ENCODE results near the gene PYY.

PYY gene

GRCh38 chr17:43953746-43954145 is at the start of gene PYY:
Gene PYY (minus strand): TSS chr17:43953940. CDS start chr17:43953483, 457 bp downstream.
- TF ChIP-seq CTCF (IDR thresholded peaks at IDR 0.05; ENCODE audit: control insufficient read depth, extremely low read depth, insufficient read depth) = no peak
- H3K4me3 ChIP-seq (ENCODE audit: low read depth, low read length) = no peak within 1 kb of the TSS
- DNase-seq (ENCODE audit: low read depth) = no peak

- DNase-seq (ENCODE audit: low read depth) = no peak
- no peak for TF ChIP-seq CTCF (IDR thresholded peaks at IDR 0.05; ENCODE audit: control insufficient read depth, extremely low read depth, insufficient read depth)
- no peak overlapping the region for H3K4me3 ChIP-seq (ENCODE audit: low read depth, low read length)
These were observed 48.6 kb upstream of the PYY start for GRCh38 chr17:44002141-44002848.

GRCh38 chr17:44001461-44001920 is 47.8 kb upstream of the PYY start:
- TF ChIP-seq CTCF (IDR thresholded peaks at IDR 0.05; ENCODE audit: control insufficient read depth, extremely low read depth, insufficient read depth) = no peak
- H3K4me3 ChIP-seq (ENCODE audit: low read depth, low read length) = no peak overlapping the region
- DNase-seq (ENCODE audit: low read depth) = no peak

- DNase-seq (ENCODE audit: low read depth) = no peak
- H3K4me3 ChIP-seq (ENCODE audit: low read depth, low read length) = no peak overlapping the region
- TF ChIP-seq CTCF (IDR thresholded peaks at IDR 0.05; ENCODE audit: control insufficient read depth, extremely low read depth, insufficient read depth) = no peak
These were observed 47.2 kb upstream of the PYY start for GRCh38 chr17:44000871-44001460.

- DNase-seq (ENCODE audit: low read depth) = no peak
- TF ChIP-seq CTCF (IDR thresholded peaks at IDR 0.05; ENCODE audit: control insufficient read depth, extremely low read depth, insufficient read depth) = no peak
- no peak overlapping the region for H3K4me3 ChIP-seq (ENCODE audit: low read depth, low read length)
These were observed 46.6 kb upstream of the PYY start for GRCh38 chr17:44000141-44000860.

GRCh38 chr17:43999024-43999423 is 45.3 kb upstream of the PYY start:
- no peak overlapping the region for H3K4me3 ChIP-seq (ENCODE audit: low read depth, low read length)
- TF ChIP-seq CTCF (IDR thresholded peaks at IDR 0.05; ENCODE audit: control insufficient read depth, extremely low read depth, insufficient read depth) = no peak
- DNase-seq (ENCODE audit: low read depth) = no peak

All from LNCaP clone FGC (cell line).